Motor neuron (in vitro differentiated cells): ENCODE measurements around the gene HAGHL. TPM values are rescaled to one million over a fixed set of nuclear protein-coding genes. Genes with fewer than 3 reads are reported as not detected.

Experiments
- ATAC-seq, 8 experiments: fragments of 200-7000 bp; cut with Tn5 transposase; replicated peaks in 6 of 8; 2 replicates each; pipeline ENCODE4 v1.8.0; 2021; ENCODE audit warnings: mild to moderate bottlenecking in 8 of 8, moderate library complexity in 8 of 8
- H3K27ac ChIP-seq, 2 donors: fragments of 250-450 bp; sonication (Bioruptor Pico); 2 replicates each; pipeline ENCODE4 v1.9.0; 2021; ENCODE audit warnings: antibody characterized with exemption in 2 of 2, mild to moderate bottlenecking in 2 of 2, moderate library complexity in 1 of 2
- H3K4me1 ChIP-seq, 2 donors: fragments of 250-450 bp; sonication (Bioruptor Pico); replicated peaks in 1 of 2; 2 replicates each; pipeline ENCODE4 v1.6.1; 2021; ENCODE audit warnings: antibody characterized with exemption in 2 of 2, mild to moderate bottlenecking in 2 of 2, moderate library complexity in 1 of 2
- H3K4me3 ChIP-seq, 5 donors: fragments of 250-450 bp; sonication (Bioruptor Pico); 2 replicates each; pipeline ENCODE4 v1.9.0; 2021; ENCODE audit warnings: antibody characterized with exemption in 5 of 5, mild to moderate bottlenecking in 5 of 5, moderate library complexity in 4 of 5
- WGBS, 10 experiments: fragments of 450-650 bp; shearing (Covaris generic); methylation state at CpG; one replicate each; pipeline ENCODE4 v1.0.0; 2022; 5-methylcytosine and 5-hydroxymethylcytosine counted together
- in situ Hi-C, 9 experiments: fragments of 400-800 bp; cut with MboI; loops; one replicate each; pipeline ENCODE4 v1.15.0; 2021; ENCODE audit warnings: low sequenced_read_pairs in 9 of 9, low pct_unique_long_range_greater_than_20kb in 2 of 9; ENCODE audit not compliant: unreplicated experiment in 9 of 9
- total RNA-seq, 8 experiments: library from RNA; unstranded; fragments of 300-600 nt; gene quantifications; 2 replicates each; pipeline versions ENCODE4 v1.2.3 to v1.2.4, GENCODE V29; 2022

Gene HAGHL
- total RNA-seq, 8 experiments from 2014 or later: 6.6 to 36.6 (median 14.2) TPM

DNA sequence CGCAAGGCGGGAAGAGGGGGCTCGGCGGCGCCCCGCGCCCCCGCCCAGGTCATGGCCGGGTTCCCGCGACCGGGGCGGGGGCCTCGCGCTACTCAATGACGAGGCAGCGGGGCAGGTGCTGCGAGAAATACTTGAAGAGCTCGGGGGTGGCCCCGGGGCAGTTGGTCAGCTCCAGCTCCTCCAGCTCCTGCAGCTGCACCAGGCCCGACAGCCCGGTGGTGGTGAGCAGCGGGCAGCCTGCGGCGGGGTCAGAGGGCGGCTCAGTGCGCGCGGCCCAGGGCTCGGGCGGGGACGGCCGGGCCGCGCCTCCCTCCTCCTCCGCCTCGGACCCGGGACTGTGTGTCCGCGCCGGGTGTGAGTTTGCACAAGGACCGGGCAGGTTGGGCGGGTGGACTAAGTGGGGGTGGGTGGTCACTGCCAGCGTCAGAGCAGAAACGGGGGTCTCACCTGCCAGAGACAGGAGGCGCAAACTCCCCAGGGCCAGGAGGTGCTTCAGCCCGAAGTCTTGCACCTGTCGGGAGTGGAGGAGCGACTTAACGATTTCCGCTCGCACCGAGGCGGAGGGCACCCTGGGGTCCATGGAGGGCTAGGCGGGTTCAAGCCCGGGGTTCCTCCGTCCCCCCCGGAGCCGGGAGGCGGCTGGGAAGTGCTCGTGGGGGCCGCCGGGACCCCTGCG is 32.6 kb upstream of the HAGHL start:
- no peak for ATAC-seq
- H3K4me3 ChIP-seq: peak overlapping the region; percentile 9 to 43 (median 25)
- WGBS, 10 experiments: 0% methylated on average over 4 of the region's 64 CpGs; no CpG with 5 or more reads in 9 of the 10 experiments
- in situ Hi-C loops: no loop called here
- H3K27ac ChIP-seq: peak overlapping the region; percentile 81 to 90
- peaks cover 20 to 21% of the 10 kb centered on the region in 2 donors for H3K4me1 ChIP-seq

DNA sequence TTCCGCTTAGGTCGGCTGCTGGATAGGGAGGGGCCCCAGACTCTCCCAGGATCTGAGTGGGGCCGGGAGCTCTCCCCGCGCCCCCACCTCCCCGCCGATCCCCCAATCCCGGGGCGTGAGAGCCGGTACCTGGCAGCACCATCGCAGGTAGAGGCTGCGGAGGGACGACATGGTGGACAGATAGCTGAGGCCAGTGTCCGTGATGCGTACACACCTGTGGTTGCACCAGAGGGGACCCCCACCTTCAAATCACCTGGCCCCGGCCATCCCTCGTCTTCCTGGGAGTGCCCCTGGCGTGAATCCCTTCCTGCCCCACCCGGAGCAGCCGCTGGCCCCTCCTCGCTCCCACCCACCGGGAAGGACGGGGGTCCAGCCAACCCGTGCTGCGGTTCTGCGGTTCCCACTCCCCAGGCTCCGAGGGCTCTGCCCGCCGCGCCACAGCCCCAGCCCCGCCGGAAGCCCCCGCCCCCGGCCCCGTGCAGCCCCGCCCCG is 32.0 kb upstream of the HAGHL start:
- in situ Hi-C loops: no loop called here
- peak overlapping the region; percentile 9 to 43 (median 25) for H3K4me3 ChIP-seq
- peaks cover 16 to 17% of the 10 kb centered on the region in 2 donors for H3K4me1 ChIP-seq
- no CpG with 5 or more reads among the region's 37 CpGs for WGBS, 10 experiments
- peak overlapping the region; percentile 81 to 90 for H3K27ac ChIP-seq
- no peak for ATAC-seq

GRCh38 chr16:695355-696089 is 31.4 kb upstream of the HAGHL start:
- WGBS, 10 experiments: 0 to 80% (median 3%) methylated on average over 2 to 20 of the region's 71 CpGs; no CpG with 5 or more reads in 4 of the 10 experiments
- H3K4me3 ChIP-seq: peak overlapping the region in 4 of 5 donors; percentile 14 to 43 (median 28)
- in situ Hi-C loops: no loop called here
- H3K27ac ChIP-seq: peak overlapping the region; percentile 81 to 90
- ATAC-seq: peak; percentile 74 to 86 (median 76)
- peaks cover 19 to 22% of the 10 kb centered on the region in 2 donors for H3K4me1 ChIP-seq

GRCh38 chr16:698911-699671 is 27.8 kb upstream of the HAGHL start:
- H3K27ac ChIP-seq: no peak overlapping the region
- no peak overlapping the region for H3K4me3 ChIP-seq
- in situ Hi-C loops: no loop called here
- H3K4me1 ChIP-seq: peaks cover 31 to 38% of the 10 kb centered on the region in 2 donors
- 14 to 90% (median 58%) methylated on average over 1 to 8 of the region's 19 CpGs; no CpG with 5 or more reads in 1 of the 10 experiments for WGBS, 10 experiments
- no peak for ATAC-seq

- Histone ChIP-seq H3K27ac (no peak overlapping the region), H3K4me3 (peak overlapping the region in 4 of 5 donors; percentile 10 to 32 (median 21)), H3K4me1 (peaks cover 24 to 29% of the 10 kb centered on the region in 2 donors)
- 10 to 13% (median 12%) methylated on average over 2 to 11 of the region's 76 CpGs; no CpG with 5 or more reads in 7 of the 10 experiments for WGBS, 10 experiments
- peak; percentile 9 to 84 (median 29) for ATAC-seq
- in situ Hi-C loops: loop anchor here in 1 of 9 experiments (25.0 kb wide), 1 partner anchor 361 kb away; the partner anchor contains the start of gene SSTR5
Measured at GRCh38 chr16:700684-701584, 26.0 kb upstream of the HAGHL start.

DNA sequence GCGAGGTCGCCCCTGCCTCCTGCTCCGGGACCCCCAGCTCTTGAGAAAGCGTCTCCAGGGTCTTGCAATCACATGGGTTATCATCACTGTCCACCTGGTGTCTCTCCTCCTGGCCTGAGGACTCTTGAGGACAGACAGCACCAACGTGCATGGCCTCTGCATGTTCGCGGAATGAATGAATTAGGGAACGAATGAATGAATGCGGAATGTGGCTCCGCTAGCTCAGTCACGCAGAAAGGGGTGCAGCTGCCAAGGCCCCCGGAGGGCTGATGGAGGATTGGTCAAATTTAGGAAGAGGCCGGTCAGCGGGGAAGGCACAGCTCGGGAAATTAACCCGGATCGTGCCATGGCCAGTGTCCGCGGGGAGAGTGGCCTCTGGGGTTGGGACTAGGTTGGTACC is 24.6 kb upstream of the HAGHL start:
- in situ Hi-C loops: loop anchor here in 1 of 9 experiments (25.0 kb wide), 1 partner anchor 360 kb away; the partner anchor contains the start of gene SSTR5
- 0 to 100% (median 70%) methylated on average over 1 to 11 of the region's 19 CpGs; no CpG with 5 or more reads in 2 of the 10 experiments for WGBS, 10 experiments

DNA sequence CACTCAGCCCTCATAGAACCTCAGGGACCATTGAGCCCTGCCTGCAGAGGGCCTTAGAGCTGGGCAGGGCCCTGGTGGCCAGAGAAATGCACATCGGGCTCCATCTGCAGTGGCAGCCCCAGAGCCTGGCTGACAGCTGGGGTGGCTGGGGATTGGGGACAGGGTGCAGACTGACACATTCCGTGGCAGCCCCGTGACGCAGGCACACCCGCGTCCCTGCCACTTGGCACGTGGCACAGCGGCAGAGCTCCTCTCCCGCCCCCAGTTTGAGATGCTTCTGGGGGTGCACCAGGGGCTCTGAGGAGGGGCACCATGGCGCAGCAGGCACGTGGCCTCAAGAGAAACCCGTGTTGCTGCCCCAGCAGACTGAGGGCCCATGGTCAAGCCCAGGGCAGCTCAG is 23.5 kb upstream of the HAGHL start:
- H3K27ac ChIP-seq: no peak overlapping the region
- H3K4me1 ChIP-seq: peaks cover 34 to 43% of the 10 kb centered on the region in 2 donors
- 33 to 40% (median 40%) methylated on average over 1 to 4 of the region's 12 CpGs; no CpG with 5 or more reads in 7 of the 10 experiments for WGBS, 10 experiments
- no peak overlapping the region for H3K4me3 ChIP-seq
- no peak for ATAC-seq
- in situ Hi-C loops: loop anchor here in 1 of 9 experiments (25.0 kb wide), 1 partner anchor 359 kb away; the partner anchor contains the start of gene SSTR5

More for the DNA sequence above, 24.6 kb upstream of the HAGHL start:
- no peak overlapping the region for H3K27ac ChIP-seq
- no peak for ATAC-seq
- H3K4me3 ChIP-seq: no peak overlapping the region
- peaks cover 34 to 43% of the 10 kb centered on the region in 2 donors for H3K4me1 ChIP-seq

DNA sequence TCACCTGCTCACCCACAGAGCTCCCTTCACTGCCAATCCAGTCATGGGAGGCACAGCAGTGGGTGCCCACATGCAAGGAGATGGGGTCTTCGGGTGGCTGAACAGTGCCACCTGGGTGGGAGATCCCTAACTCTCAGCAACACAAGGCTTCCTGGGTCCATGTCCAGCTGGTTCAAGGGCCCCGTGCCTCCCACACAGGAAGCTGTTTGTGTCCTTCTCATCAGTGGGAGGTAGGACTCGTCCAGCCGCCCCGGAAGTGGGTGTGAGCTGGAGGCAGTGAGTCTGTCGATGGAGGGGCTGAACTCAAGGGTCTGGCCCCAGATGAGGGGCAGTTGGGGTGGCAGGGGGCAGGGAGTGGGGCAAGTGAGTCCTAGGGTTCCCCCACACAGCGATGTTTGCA is 22.9 kb upstream of the HAGHL start:
- in situ Hi-C loops: loop anchor here in 1 of 9 experiments (25.0 kb wide), 1 partner anchor 358 kb away; the partner anchor contains the start of gene SSTR5
- Histone ChIP-seq H3K27ac (no peak overlapping the region), H3K4me1 (peaks cover 37 to 47% of the 10 kb centered on the region in 2 donors), H3K4me3 (peak overlapping the region; percentile 55 to 96 (median 85))
- no peak for ATAC-seq
- 0 to 66% methylated on average over 1 to 5 of the region's 7 CpGs; no CpG with 5 or more reads in 8 of the 10 experiments for WGBS, 10 experiments

DNA sequence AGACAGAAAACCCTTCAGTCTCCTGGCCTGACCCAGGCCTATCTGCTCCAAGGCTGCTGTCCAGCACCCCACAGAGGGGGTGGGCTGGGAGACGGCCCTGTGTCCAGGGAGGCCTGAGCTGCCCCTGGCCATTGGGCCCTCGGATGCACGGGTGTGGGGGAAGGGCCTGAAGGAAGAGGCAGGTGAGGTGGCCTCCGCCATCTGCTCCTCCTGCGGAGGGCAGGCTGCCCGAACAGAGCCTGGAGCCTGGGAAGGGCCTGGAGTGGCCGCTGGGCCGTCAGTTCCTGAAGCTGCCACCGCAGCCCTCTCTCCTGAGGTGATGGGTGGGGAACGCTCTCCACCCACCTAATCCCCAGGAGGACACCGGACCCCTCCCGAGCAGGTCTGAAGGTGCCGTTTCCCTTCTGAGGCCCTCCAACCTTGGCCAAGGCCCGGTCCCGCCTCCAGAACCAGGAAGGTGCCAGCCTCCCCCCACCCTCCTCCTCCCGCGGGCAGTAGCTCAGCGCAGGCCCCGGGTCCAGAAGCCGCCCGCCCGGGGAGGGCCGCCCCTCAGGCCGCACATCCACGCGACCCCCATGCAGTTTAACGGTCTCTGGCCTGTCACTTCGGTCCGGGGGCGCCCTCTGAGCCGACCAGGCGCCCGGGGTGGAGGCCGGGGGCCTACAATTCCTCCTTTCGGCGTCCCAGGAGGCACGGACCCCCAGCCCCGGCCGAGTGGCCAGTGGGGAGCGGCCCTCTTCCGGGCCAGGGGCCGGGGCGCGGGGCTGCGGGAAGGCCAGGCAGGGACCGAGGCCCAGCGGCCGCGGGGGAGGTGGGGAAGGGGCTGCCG is 22.1 kb upstream of the HAGHL start:
- peak overlapping the region; percentile 87 to 89 for H3K27ac ChIP-seq
- 17 to 43% (median 39%) methylated on average over 2 to 7 of the region's 50 CpGs; no CpG with 5 or more reads in 7 of the 10 experiments for WGBS, 10 experiments
- in situ Hi-C loops: loop anchor here in 1 of 9 experiments (25.0 kb wide), 1 partner anchor 358 kb away; the partner anchor contains the start of gene SSTR5
- peak overlapping the region; percentile 55 to 96 (median 85) for H3K4me3 ChIP-seq
- H3K4me1 ChIP-seq: peaks cover 42 to 52% of the 10 kb centered on the region in 2 donors
- ATAC-seq: no peak

- peak within 1 kb of the TSS; percentile 87 to 89 for H3K27ac ChIP-seq
- peaks cover 44 to 55% of the 10 kb centered on the region in 2 donors for H3K4me1 ChIP-seq
- ATAC-seq: peak; percentile 10 to 54 (median 46)
- no CpG with 5 or more reads among the region's 115 CpGs for WGBS, 10 experiments
- in situ Hi-C loops: loop anchor here in 1 of 9 experiments (25.0 kb wide), 1 partner anchor 357 kb away; the partner anchor contains the start of gene SSTR5
- peak within 1 kb of the TSS; percentile 55 to 96 (median 85) for H3K4me3 ChIP-seq
Measured at GRCh38 chr16:705431-706188, 21.3 kb upstream of the HAGHL start, which contains the start of gene FBXL16. Gene FBXL16 (minus strand): TSS chr16:705801. CDS start chr16:697405, 8,396 bp downstream.
